Choroid plexus epithelial cell (primary cell): ENCODE results near the gene BOC.

Experiments
- DNase-seq: peaks from one replicate; pipeline ENCODE4 v3.0.0-alpha.2; 2010; ENCODE audit warnings: low read depth
- H3K4me3 ChIP-seq: 2 replicates; pipeline ENCODE4 v1.5.1; 2011; ENCODE audit warnings: low read depth, mild to moderate bottlenecking, control low read depth, low read length, moderate library complexity
- CTCF ChIP-seq: conservative IDR thresholded peaks from 2 replicates; pipeline ENCODE4 v1.5.1; 2011; ENCODE audit warnings: low read depth, mild to moderate bottlenecking, control low read depth, inconsistent platforms, low read length, moderate library complexity

The BOC gene

DNA sequence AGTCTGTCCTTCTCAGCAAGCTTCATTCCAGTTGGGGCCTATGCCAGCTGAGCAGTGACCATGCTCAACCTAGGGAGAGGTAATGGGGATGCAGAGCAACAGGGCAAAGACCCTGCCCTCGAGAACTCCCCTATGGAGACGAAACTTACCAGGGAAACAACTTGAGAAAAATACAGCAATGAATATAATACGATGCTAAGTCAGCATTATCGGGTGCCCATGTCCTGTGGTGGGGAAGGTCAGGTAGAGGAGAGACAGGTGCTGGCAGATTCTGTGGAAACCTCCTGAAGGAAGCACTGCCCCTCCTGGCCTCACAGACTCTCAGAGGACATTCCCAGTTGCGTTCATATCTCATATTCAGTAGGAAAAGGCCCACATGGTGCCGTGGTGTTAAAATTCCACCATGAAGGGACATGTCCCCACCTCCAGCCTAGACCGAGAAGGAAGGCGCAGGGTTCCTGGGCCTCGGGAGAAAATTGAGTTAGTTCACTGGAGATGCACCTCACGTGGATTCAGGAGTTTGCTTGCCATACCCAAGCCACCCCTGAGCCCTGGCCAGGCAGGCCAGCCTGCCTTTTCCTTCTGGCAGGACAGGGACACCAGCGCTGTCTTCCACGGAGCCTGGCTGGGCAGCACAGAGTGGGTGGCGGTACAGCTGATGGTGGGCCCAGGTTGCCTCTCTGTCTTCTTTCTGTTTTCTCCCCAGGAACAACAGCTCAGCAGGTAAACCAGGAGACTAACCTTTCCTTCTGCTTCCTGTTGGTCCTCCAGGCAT, 62.4 kb downstream of the BOC start:
- no peak for TF ChIP-seq CTCF
- DNase-seq: no peak
- H3K4me3 ChIP-seq: no peak overlapping the region

DNA sequence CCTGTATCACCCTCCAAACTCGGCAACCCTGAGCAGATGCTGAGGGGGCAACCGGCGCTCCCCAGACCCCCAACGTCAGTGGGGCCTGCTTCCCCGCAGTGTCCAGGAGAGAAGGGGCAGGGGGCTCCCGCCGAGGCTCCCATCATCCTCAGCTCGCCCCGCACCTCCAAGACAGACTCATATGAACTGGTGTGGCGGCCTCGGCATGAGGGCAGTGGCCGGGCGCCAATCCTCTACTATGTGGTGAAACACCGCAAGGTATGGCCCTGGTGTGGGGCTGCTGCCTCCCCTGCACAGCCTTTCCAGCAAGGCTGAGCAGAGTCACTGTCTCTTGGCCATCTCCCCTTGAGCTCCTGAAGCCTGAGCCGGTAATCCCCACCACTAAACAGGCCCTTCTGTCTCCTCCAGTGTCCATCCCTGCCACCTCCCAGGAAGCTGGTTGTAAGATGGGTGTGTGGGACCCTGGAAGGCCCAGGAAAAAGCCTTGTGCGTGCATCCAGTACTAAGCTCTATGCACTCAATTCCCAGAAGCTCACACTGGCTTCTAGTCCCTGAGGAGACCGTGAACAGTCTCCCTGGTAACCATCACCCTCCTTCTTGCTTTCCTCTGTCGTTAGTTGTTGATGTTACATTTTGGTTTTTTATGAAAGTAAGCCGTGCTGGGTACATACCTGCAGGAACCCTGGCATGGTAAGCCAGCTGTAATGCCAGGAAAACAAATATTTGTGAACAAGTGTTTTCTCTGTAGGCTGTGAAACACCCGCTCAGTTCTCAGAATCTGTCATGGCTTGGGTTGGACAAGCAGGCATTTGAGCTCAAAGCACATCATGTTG, 63.3 kb downstream of the BOC start:
- no peak overlapping the region for H3K4me3 ChIP-seq
- no peak for TF ChIP-seq CTCF
- no peak for DNase-seq

DNA sequence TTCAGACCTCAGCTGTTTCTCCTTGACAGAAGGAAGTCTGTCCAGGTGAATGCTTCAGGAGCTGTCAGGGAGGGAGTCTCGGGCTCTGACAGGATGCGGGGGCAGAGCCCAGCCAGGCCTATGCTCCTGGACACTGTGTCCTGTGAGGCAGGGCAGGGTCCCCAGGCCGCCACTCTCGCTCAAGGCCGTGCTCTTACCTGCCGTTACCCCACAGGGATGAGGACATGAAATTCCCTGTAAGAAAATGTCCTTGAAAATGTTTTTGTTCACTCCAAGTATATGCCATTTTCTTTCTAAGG, 63.9 kb downstream of the BOC start:
- H3K4me3 ChIP-seq: no peak overlapping the region
- no peak for TF ChIP-seq CTCF
- no peak for DNase-seq

DNA sequence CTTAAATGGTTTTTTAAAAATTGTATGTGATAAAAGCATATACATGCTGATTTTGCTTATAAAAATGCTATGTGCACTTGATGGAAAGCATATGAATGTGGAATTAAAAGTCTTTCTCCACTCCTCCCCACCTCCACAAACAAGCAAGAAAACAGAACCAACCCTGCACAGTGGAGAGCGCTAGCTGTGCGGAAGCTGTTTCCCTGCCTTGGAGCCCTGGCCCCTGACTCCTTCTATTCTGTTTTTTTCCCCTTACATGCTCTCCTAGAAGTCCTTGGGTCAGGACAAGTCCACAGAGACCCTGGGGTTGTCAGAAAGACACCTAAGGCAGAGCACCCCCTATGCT, 64.2 kb downstream of the BOC start:
- DNase-seq: peak; percentile 30
- no peak for TF ChIP-seq CTCF
- H3K4me3 ChIP-seq: no peak overlapping the region

DNA sequence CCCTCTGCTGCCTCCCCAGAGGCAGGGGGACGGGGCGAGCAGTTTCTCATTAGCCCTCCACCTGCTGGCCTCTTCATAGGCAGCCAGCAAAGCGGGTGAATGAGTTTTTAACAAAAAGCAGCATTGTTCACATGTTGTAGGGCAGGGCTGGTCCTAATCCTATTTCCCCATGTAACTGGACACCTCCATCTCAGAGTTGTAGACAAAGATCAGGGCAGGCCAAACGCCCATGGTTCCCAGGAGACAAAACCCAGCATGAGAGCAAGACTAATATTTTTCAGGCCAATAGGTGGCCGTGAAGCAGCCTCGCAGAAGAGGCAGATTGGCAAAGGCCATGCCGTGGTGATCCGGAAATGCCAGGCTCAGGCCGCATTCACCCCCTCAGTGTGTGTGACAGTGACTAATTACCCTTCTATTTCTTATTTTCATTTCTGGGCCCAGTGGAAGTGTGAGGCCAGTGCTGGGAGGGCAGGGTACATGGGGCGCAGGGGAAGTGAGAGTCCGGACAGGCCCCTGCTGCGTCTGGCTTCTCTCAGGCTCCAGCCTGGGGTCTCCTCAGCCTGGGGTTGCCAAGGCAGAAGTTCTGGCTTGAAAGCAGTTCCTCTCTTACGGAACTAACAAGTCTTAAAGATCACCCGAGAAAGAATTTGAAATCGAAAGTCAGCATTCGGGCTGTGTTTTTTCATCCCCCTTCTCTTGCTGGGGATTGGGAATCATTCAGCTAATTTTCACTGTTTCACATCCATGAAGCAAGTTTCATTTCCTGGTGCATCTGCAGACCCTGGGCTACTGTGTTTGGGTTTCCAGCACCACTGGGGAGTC, 64.8 kb downstream of the BOC start:
- peak; percentile 47 for TF ChIP-seq CTCF
- H3K4me3 ChIP-seq: peak overlapping the region; percentile 49
- peak; percentile 83 for DNase-seq

- DNase-seq: no peak
- no peak for TF ChIP-seq CTCF
- H3K4me3 ChIP-seq: peak overlapping the region; percentile 49
Observed at GRCh38 chr3:113276751-113277080, 65.4 kb downstream of the BOC start.
